WTC11 (cell line): Measurements from ENCODE around the gene ANKRD23.

Experiments
- CREB1 ChIP-seq: sonication (generic); formaldehyde crosslinking; IDR thresholded peaks from 2 replicates; pipeline ENCODE4 v1.8.0; 2023; ENCODE audit warnings: mild to moderate bottlenecking, missing genetic modification reagents
- CTCF ChIP-seq: fragments of 200-600 bp; IDR thresholded peaks from 2 replicates; pipeline ENCODE4 v1.8.0; 2022; ENCODE audit warnings: antibody characterized with exemption
- RELA ChIP-seq: sonication (generic); formaldehyde crosslinking; IDR thresholded peaks from 2 replicates; pipeline ENCODE4 v1.8.1; 2022; ENCODE audit warnings: missing genetic modification reagents, mild to moderate bottlenecking, borderline replicate concordance
- TF ChIP-seq, protein P1 (sequence below): sonication (generic); formaldehyde crosslinking; IDR thresholded peaks from 2 replicates; pipeline ENCODE4 v1.8.0; 2022; ENCODE audit warnings: missing genetic modification reagents

GRCh38 chr2:96821113-96821675, 22.6 kb downstream of the ANKRD23 start:
- no peak for TF ChIP-seq CTCF
- TF ChIP-seq CREB1 (CRISPR knock-in tag): no peak
- TF ChIP-seq, protein P1, sequence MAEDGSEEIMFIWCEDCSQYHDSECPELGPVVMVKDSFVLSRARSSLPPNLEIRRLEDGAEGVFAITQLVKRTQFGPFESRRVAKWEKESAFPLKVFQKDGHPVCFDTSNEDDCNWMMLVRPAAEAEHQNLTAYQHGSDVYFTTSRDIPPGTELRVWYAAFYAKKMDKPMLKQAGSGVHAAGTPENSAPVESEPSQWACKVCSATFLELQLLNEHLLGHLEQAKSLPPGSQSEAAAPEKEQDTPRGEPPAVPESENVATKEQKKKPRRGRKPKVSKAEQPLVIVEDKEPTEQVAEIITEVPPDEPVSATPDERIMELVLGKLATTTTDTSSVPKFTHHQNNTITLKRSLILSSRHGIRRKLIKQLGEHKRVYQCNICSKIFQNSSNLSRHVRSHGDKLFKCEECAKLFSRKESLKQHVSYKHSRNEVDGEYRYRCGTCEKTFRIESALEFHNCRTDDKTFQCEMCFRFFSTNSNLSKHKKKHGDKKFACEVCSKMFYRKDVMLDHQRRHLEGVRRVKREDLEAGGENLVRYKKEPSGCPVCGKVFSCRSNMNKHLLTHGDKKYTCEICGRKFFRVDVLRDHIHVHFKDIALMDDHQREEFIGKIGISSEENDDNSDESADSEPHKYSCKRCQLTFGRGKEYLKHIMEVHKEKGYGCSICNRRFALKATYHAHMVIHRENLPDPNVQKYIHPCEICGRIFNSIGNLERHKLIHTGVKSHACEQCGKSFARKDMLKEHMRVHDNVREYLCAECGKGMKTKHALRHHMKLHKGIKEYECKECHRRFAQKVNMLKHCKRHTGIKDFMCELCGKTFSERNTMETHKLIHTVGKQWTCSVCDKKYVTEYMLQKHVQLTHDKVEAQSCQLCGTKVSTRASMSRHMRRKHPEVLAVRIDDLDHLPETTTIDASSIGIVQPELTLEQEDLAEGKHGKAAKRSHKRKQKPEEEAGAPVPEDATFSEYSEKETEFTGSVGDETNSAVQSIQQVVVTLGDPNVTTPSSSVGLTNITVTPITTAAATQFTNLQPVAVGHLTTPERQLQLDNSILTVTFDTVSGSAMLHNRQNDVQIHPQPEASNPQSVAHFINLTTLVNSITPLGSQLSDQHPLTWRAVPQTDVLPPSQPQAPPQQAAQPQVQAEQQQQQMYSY (CRISPR knock-in tag): no peak
- no peak for TF ChIP-seq RELA (CRISPR knock-in tag)
